Measurements from ENCODE around the gene DLX2.

- TF ChIP-seq CTCF (IDR thresholded peaks at IDR 0.05) (no peak), POLR2AphosphoS5 (IDR thresholded peaks at IDR 0.05) (no peak), EP300 (IDR thresholded peaks at IDR 0.05) (no peak), POLR2A (IDR thresholded peaks at IDR 0.05) (no peak)
These were observed 30.0 kb downstream of the DLX2 start for GRCh38 chr2:172072706-172073105.

Data from gastroesophageal sphincter (tissue), 3 donors.